ENCODE measurements around the gene ATP8B4. TPM values are rescaled to one million over a fixed set of nuclear protein-coding genes. Genes with fewer than 3 reads are reported as not detected.

The ATP8B4 gene, protein sequence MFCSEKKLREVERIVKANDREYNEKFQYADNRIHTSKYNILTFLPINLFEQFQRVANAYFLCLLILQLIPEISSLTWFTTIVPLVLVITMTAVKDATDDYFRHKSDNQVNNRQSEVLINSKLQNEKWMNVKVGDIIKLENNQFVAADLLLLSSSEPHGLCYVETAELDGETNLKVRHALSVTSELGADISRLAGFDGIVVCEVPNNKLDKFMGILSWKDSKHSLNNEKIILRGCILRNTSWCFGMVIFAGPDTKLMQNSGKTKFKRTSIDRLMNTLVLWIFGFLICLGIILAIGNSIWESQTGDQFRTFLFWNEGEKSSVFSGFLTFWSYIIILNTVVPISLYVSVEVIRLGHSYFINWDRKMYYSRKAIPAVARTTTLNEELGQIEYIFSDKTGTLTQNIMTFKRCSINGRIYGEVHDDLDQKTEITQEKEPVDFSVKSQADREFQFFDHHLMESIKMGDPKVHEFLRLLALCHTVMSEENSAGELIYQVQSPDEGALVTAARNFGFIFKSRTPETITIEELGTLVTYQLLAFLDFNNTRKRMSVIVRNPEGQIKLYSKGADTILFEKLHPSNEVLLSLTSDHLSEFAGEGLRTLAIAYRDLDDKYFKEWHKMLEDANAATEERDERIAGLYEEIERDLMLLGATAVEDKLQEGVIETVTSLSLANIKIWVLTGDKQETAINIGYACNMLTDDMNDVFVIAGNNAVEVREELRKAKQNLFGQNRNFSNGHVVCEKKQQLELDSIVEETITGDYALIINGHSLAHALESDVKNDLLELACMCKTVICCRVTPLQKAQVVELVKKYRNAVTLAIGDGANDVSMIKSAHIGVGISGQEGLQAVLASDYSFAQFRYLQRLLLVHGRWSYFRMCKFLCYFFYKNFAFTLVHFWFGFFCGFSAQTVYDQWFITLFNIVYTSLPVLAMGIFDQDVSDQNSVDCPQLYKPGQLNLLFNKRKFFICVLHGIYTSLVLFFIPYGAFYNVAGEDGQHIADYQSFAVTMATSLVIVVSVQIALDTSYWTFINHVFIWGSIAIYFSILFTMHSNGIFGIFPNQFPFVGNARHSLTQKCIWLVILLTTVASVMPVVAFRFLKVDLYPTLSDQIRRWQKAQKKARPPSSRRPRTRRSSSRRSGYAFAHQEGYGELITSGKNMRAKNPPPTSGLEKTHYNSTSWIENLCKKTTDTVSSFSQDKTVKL
- total RNA-seq (12.5 TPM), polyA plus RNA-seq (ENCODE audit: insufficient read depth, low read depth, low replicate concordance) (2.1 TPM)
- long read RNA-seq, donor 1, result 0 reads
- long read RNA-seq, donor 2, result 0 reads
- long read RNA-seq, donor 3, partial matches to known transcripts, result 116 of 159 reads
- long read RNA-seq, donor 3, other reads (novel, unspliced or antisense), result 43 of 159 reads
- long read RNA-seq, donor 4, result 0 reads
- long read RNA-seq, donor 5, result 0 reads
- long read RNA-seq, donor 6, partial matches to known transcripts, result 81 of 96 reads
- long read RNA-seq, donor 6, other reads (novel, unspliced or antisense), result 15 of 96 reads
- long read RNA-seq, donor 7, partial matches to known transcripts, result 1 of 4 reads
- long read RNA-seq, donor 7, other reads (novel, unspliced or antisense), result 3 of 4 reads
- long read RNA-seq, donor 8, result 0 reads
- long read RNA-seq, donor 9, partial matches to known transcripts, result 5 of 5 reads
- long read RNA-seq, donor 9, other reads (novel, unspliced or antisense), result 0 of 5 reads
- long read RNA-seq, donor 10, result 0 reads

DNA sequence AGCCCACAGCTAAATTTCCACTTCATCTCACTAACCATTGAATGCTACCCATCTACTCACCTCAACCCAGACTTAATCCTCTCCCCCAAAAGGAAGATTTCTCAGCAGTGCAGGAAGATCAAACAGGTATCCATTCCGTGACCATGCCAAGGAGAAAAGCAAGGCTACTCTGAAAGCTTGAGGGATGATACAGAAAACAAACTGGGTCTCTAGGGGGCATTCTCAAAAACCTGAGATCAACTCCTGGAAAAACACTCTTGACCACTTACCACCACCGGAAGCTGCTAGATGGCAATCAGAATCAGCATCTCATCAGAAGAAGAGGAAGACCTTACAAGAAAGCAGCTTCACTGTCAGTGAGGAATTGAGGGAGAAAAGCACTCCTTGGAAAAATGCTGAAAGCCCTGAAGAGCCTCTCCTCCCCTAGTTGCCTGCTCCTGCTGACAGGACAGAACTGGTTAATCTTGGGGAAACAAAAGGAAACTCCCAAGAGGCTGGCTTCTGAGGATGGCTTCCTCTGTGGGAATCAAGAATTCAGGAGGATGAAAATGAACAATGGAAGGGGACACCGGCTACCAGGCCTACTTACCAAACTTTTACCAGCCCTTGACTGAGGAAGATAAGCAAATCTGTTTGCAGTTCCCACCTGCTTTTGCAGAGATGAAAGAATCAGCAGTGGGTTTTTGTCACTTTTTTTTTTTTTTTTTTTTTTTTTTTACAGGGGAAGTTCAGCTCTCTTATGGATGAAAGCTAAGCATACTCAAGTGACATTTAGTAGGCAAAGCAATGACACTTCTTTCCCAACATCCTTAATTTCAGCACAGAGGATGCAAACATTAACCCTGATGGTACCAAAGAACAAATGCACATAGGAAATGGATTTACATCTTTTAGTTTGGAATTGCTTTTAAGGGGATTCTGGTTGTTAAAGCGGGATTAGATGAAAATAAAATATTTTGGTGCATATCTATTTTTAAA lies at the start of gene ATP8B4:
ATP8B4 (minus strand) TSS at position 171 of the 978 bp plus-strand sequence. CDS start 12,267 bp downstream, outside the sequence.
- DNase-seq (no peak), FAIRE-seq (no peak)
- intact Hi-C loops (cut with DNase I), result no loop called here
- Histone ChIP-seq H3K4me1 (ENCODE audit: control insufficient read depth in 2 of 3, insufficient read depth in 2 of 3, low read depth in 1 of 3, low read length in 3 of 3) (no peaks in the 10 kb centered on the region), H3K4me3 (ENCODE audit: low read length in 3 of 3) (no peak within 1 kb of the TSS), H3K9me3 (ENCODE audit: control insufficient read depth in 2 of 3, insufficient read depth in 1 of 3, low read length in 3 of 3) (no peaks in the 10 kb centered on the region), H3K36me3 (ENCODE audit: control insufficient read depth in 2 of 3, insufficient read depth in 3 of 3, low read length in 3 of 3) (no peaks in the 10 kb centered on the region), H3K9ac (ENCODE audit: low read length in 3 of 3) (no peak within 1 kb of the TSS), H3K27ac (ENCODE audit: low read depth in 2 of 2, low read length in 2 of 2) (no peak within 1 kb of the TSS), H3K27me3 (ENCODE audit: control insufficient read depth, insufficient read depth, low read length) (no peaks in the 10 kb centered on the region)
- TF ChIP-seq, protein P1, sequence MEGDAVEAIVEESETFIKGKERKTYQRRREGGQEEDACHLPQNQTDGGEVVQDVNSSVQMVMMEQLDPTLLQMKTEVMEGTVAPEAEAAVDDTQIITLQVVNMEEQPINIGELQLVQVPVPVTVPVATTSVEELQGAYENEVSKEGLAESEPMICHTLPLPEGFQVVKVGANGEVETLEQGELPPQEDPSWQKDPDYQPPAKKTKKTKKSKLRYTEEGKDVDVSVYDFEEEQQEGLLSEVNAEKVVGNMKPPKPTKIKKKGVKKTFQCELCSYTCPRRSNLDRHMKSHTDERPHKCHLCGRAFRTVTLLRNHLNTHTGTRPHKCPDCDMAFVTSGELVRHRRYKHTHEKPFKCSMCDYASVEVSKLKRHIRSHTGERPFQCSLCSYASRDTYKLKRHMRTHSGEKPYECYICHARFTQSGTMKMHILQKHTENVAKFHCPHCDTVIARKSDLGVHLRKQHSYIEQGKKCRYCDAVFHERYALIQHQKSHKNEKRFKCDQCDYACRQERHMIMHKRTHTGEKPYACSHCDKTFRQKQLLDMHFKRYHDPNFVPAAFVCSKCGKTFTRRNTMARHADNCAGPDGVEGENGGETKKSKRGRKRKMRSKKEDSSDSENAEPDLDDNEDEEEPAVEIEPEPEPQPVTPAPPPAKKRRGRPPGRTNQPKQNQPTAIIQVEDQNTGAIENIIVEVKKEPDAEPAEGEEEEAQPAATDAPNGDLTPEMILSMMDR (IDR thresholded peaks at IDR 0.05; ENCODE audit: borderline replicate concordance, extremely low read depth, insufficient read depth), result no peak

DNA sequence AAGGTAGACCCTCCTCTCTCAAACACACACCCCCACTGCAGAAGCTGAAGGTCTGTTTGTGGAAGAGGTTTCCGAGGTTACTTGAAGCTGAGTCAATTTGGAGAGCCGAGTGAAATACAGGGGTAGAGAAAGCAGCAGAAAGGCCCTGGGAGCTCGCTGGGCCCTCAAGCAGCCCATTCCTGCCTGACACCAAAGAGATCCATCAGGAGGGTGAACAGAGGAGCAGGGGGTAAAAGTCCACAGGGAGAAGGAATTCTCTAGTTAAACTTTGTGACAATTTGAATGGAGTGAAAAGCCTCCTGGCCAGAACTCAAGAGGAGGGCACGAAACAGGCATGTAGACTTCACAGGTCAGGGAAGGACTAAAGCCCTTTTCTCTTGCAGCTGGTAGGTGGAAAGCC lies 49.3 kb upstream of the ATP8B4 start:
- peaks cover 0 to 17% (median 3%) of the 10 kb centered on the region in 3 donors for H3K4me1 ChIP-seq (ENCODE audit: control insufficient read depth in 2 of 3, insufficient read depth in 2 of 3, low read depth in 1 of 3, low read length in 3 of 3)
- H3K27ac ChIP-seq (ENCODE audit: low read depth in 2 of 2, low read length in 2 of 2), result peak overlapping the region; percentile 75 to 77
- TF ChIP-seq, protein P1 (IDR thresholded peaks at IDR 0.05; ENCODE audit: borderline replicate concordance, extremely low read depth, insufficient read depth), result no peak
- FAIRE-seq, result no peak
- intact Hi-C loops (cut with DNase I), result no loop called here
- no peaks in the 10 kb centered on the region for H3K36me3 ChIP-seq (ENCODE audit: control insufficient read depth in 2 of 3, insufficient read depth in 3 of 3, low read length in 3 of 3)
- peak overlapping the region in 1 of 3 donors; percentile 10 for H3K9ac ChIP-seq (ENCODE audit: low read length in 3 of 3)
- DNase-seq, result no peak
- peak overlapping the region in 1 of 3 donors; percentile 38 for H3K4me3 ChIP-seq (ENCODE audit: low read length in 3 of 3)
- no peaks in the 10 kb centered on the region for H3K27me3 ChIP-seq (ENCODE audit: control insufficient read depth, insufficient read depth, low read length)
- no peaks in the 10 kb centered on the region for H3K9me3 ChIP-seq (ENCODE audit: control insufficient read depth in 2 of 3, insufficient read depth in 1 of 3, low read length in 3 of 3)

Data from kidney (tissue), 22 donors.